HG03354 (cell line): ENCODE results near the gene TEDC1.

Experiments
- ATAC-seq: cut with Tn5 transposase; IDR thresholded peaks from one replicate; pipeline ENCODE4 v1.9.1; 2021; ENCODE audit warnings: mild to moderate bottlenecking; ENCODE audit not compliant: unreplicated experiment, poor library complexity, severe bottlenecking

TEDC1 gene

GRCh38 chr14:105472486-105472991 is 18.5 kb upstream of the TEDC1 start:
- no peak for ATAC-seq

- ATAC-seq = no peak
Measured at GRCh38 chr14:105473033-105473676, 17.9 kb upstream of the TEDC1 start.

GRCh38 chr14:105473677-105474482 is 17.2 kb upstream of the TEDC1 start:
- ATAC-seq = no peak

GRCh38 chr14:105474483-105475268 is 16.4 kb upstream of the TEDC1 start, which contains the start of gene CRIP2:
Gene CRIP2, plus strand, starts transcription at chr14:105474821. Its CDS starts 42 bp downstream, at chr14:105474863.
- ATAC-seq = no peak

GRCh38 chr14:105475269-105476096 is 15.6 kb upstream of the TEDC1 start:
- no peak for ATAC-seq

- ATAC-seq = no peak
Measured at GRCh38 chr14:105476097-105476830, 14.8 kb upstream of the TEDC1 start.

GRCh38 chr14:105476831-105477659 is 14.0 kb upstream of the TEDC1 start:
- ATAC-seq = no peak

- no peak for ATAC-seq
Measured at GRCh38 chr14:105477660-105478397, 13.2 kb upstream of the TEDC1 start.

- ATAC-seq = no peak
Measured at GRCh38 chr14:105478398-105479251, 12.4 kb upstream of the TEDC1 start.

GRCh38 chr14:105479431-105480158 is 11.5 kb upstream of the TEDC1 start:
- ATAC-seq = no peak

- no peak for ATAC-seq
Measured at GRCh38 chr14:105480199-105480746, 10.8 kb upstream of the TEDC1 start.

GRCh38 chr14:105480807-105481801 is 9.9 kb upstream of the TEDC1 start:
- ATAC-seq = no peak

GRCh38 chr14:105481886-105482457 is 9.1 kb upstream of the TEDC1 start:
- ATAC-seq = peak; percentile 71
